HT1080 (cell line): ENCODE results near the gene CDK5. TPM values are rescaled to one million over a fixed set of nuclear protein-coding genes. Genes with fewer than 3 reads are reported as not detected.

Source experiments
- DNase-seq: peaks from one replicate; pipeline ENCODE4 v3.0.0-alpha.2; 2015; ENCODE audit warnings: low read depth
- total RNA-seq: library from RNA; depleted of rRNA; stranded (reverse); fragments of >200 nt; shearing (Covaris generic); gene quantifications from 2 replicates; pipeline ENCODE4 v1.2.3, GENCODE V29; 2014

Gene CDK5
- total RNA-seq, 1 experiment from 2014 or later: 67.8 TPM

DNA sequence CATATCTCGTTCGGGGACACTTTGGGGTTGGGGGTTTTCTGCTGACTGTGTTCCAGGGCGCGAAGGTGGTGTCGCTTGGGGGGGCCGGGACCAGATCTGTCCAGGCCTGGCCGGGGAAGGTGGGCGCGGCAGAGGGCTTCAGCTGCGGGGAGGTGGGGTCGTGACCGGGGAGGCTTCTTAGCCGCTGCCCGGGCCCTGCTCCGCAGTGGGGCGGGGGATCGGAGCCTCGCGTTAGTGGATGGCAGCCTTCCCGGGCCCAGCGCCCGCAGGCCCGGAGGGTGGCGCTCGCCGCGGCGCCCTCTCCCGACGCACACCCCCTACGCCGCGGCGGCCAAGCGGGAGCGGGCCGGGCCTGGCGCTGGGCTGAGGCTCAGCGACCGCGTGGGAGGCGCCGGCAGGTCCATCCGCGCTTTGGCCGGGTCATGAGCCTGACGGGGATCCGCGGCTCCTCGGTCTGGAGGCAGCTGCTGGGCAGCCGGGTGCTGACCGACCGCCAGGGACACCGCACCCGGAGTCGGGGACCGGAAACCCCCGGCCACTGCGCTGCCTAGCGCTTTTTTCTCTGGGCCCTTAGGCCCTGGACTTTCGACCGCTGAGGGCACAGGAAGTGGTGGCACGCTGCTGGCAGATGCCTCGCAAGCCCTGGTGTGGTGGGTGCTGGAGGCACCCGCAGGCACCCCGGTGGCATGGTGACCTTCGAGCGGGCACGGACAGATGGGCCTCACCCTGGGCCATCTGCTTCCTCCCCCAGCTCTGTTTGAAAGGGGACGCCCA, 29.7 kb upstream of the CDK5 start:
- DNase-seq: no peak

GRCh38 chr7:151086802-151087244, 29.1 kb upstream of the CDK5 start:
- no peak for DNase-seq

DNA sequence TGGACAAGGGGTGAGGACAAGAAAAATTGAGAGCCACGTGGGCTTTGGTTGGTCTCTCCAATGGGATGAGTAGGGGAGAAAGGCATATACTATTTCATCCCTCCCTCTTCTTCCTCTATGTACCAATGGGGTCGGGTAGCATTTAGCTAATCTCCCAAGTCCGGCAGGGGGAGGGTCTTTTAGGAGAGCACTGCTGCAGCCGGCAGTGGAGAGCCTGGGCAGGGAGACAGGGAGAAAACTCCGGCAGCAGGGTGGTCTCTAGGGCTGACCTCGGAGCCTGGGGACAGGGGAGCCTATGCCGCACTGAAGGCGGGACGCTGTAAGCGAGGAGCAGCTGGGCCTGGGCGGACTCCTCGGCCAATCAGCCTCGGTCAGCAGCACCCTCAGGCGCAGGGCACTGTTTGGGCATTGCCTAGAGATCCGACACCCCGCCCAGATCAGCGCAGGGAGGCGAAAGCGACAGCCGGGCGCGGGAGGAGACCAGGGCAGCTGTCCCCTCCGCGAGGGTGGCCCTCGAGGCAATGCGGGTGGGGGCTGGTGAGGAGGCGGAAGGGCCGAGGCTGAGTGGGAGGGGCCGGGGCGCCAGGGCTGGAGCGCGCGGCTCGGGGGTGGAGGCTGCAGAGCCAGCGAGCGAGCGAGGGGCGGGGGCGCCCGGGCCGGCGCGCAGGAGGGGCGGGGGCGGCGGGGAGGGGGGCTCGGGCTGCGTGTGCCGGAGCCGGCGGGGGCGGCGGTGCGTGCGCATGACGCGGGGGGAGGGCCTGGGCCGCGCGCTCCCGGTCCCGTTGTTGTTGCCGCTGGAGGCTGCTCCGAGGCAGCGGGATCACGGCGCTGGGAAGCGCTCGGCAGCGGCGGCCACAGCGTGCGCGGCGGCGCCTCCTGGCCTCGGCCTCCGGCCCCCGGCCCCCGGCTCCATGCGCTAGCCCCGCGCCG, 28.3 kb upstream of the CDK5 start, which contains the start of gene AGAP3:
Gene AGAP3 (plus strand): TSS at position 785 of the 930 bp plus-strand sequence. CDS start 267 bp downstream, outside the sequence.
- peak; percentile 75 for DNase-seq

DNA sequence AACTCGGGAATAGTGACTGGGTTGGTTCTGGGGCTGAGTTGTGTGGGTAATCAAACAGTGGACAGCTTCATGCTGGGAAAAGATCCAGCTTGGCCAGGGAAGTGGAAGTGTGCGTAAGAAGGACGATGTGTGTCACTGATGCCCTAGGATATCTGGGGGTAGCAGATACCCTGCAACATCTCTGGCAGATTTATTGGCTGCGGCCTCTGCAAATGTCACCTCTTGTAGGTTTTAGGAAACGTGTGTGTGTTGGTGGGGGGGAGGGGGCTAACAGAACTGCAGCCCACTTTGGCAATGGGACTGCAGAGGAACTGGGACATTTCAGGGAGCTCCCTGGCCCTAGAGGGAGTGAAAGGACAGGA, 27.6 kb upstream of the CDK5 start:
- no peak for DNase-seq

- DNase-seq: no peak
These were observed 26.1 kb upstream of the CDK5 start for GRCh38 chr7:151083824-151084160.

GRCh38 chr7:151083071-151083823, 25.6 kb upstream of the CDK5 start, which contains the start of gene TMUB1:
Gene TMUB1 (minus strand): TSS chr7:151083493. CDS start chr7:151082563, 930 bp downstream.
- DNase-seq: no peak

DNA sequence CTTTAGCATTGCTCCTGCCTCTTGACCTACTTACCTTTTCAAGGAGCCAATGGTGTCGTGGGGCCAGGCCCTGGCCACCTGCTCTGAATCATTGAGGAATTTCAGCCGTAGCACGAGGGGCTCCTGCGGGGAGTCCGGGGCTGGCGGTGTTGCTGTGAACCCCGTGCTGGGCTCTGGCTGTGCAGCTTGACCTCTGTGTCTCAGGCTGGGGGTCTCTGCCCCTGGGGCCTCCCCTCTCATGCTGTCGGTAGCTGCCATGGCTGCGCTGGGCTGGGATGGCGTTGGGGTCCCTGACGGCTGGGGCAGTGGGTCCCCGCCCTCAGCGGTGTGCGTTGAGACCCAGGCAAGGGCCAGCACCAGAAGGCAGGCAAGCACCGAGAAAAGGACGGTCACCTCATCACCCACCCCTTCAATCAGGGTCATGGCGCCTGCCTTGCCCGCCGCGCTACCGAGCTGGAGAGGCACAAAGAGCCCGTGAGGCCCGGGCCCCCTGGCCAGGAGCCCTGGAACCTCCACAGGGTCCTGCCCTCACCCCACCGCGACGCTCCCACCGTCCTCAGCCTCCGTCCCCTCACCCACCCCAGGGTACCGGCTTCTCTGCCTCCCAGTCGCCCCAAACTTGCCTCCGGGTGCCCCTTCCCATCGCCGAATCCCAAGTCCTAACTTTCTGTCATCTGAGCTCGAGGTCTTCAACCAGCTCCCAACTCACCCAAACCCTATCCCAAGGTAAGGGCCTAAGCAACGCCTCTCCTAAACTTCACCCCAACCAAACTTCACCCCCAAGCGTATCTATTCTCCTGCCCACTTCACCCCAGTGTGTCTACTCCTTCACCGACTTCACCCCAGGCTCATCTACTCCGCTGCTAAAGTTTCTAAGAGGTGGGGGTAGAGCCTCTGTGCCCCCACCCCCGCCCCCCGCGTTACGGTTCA, 24.7 kb upstream of the CDK5 start:
- DNase-seq: no peak

GRCh38 chr7:151081170-151082101, 23.7 kb upstream of the CDK5 start:
- DNase-seq: no peak

GRCh38 chr7:151080522-151081169, 22.9 kb upstream of the CDK5 start, which contains the start of gene FASTK:
Gene FASTK (minus strand): TSS chr7:151080809. CDS start chr7:151080766, 43 bp downstream.
- peak; percentile 88 for DNase-seq

GRCh38 chr7:151080067-151080521, 22.4 kb upstream of the CDK5 start:
- DNase-seq: no peak

DNA sequence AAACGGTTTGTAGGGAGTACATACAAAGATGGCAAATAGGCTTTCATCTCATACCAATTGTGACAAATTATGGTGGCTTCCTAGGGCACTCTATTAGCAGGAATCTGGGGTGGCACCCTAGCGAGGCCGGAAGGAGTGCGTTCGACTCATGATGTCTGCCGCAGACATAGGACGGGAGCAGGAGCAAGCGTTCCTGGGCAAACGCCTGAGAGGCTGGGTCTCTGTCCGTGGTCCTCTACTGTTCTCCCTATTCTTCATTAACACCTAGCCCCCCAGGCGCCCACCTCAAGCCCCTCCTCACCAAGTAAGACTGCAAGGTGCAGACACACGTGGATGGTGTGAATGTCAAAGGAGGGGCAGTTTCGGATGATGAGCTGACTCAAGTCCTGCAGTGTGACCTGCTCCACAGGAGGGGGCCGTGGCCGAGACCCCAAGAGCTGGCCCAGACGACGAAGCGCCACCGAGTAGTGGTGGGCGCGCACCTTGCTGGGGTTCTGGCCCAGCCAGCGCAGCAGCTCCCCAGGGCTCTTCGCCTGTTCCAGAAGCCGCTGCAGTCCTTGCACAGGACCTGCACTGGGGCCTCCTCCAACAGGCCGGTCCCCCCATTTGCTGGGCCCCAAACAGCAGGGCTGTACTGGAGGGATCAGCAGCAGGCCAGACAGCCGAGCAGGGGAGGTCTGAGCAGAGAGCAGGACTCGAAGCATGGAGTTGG, 21.7 kb upstream of the CDK5 start:
- DNase-seq: no peak

DNA sequence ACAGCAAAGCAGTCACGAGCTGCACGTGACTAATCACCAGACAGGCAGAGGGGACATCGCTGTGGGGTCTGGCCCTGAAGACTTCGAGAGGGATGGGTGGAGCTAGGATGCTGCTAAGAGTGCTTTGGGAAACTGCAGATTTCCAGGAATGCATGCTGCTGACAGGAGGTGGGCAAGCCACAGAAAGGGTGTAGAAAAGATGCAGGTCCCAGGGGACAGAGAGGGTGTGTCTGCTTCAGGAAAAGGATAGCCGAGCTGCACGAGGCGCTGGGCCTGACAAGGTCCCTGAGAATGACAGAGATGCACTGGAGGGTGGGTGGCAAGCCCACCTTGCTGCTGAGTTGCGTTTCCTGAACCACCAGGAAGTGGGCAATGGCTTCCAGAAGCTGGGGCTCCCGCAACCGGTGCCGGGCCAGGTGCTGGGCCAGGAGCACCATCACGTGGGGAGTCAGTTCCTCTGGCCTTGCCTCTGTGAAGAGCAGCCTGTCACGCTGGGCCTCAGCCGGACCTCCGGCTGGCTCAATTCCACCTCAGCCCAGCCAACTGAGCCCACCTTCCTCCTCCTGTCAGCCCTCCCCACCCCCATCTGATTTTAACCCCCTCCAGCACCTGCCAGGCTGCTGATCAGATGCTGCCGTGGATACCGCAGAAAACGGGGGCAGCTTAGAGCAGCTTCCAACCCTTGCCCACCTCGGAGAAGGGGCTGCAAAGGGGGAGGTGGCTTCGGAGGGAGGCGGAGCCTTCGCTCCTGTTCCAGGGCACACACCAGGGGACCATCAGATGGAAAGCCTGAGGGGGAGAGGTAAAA, 20.7 kb upstream of the CDK5 start:
- DNase-seq: no peak

DNA sequence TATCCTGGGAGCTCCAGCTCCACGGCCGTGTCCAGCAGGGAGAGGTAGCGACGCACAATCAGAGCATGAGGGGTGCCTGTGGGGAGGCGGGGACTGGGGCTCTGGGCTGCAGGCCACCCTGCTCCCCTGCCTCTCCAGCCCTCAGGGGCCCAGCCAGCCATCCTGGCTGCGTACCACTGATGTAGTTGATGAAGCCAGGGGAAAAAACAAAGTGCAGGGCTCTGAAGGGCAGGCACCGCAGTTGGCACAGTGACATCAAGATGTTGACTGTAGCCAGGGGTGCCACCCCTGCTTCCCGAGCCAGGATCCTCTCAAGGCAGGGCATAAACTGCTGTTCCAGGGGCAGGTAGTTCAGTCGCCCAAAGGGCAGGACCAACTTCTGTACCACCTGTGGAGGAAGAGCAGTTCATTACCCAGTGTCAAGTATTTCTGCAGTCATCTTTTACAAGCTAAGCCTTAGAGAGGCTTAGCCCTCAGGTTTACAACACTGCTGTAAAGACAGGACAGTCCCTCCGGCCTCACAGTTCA, 20.1 kb upstream of the CDK5 start:
- no peak for DNase-seq

GRCh38 chr7:151076863-151077704, 19.4 kb upstream of the CDK5 start:
- DNase-seq: no peak

- no peak for DNase-seq
These were observed 18.3 kb upstream of the CDK5 start for GRCh38 chr7:151075978-151076426.

DNA sequence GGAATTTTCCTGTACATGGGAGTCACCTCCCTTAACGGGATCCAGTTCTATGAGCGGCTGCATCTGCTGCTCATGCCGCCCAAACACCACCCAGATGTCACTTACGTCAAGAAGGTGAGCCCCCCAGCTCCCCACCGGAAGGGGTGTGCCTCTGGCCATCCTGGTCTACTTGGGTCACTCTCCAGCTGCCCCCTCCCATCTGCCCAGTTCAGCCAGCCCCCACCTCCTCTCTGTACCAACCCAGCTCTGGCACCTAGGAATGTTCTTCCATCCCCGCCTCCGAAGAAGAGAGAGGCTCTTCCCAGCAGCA, 17.9 kb upstream of the CDK5 start:
- no peak for DNase-seq
